ENCODE results near the gene SNAPC1. TPM values are rescaled to one million over a fixed set of nuclear protein-coding genes. Genes with fewer than 3 reads are reported as not detected.

SNAPC1 gene
- total RNA-seq, 1 experiment from 2014 or later: 18.4 TPM

GRCh38 chr14:61765225-61765943 is 3.2 kb downstream of the SNAPC1 start:
- no TSS peak for BruUV-seq (replicated peaks)
- no peak overlapping the region for H3K4me3 Mint-ChIP-seq (ENCODE audit: unreplicated experiment)
- CTCF ChIA-PET: interaction anchor here (0.7 to 1.8 kb wide), 4 partner anchors 15 to 301 kb away, joined by 3 to 5 read pairs (median 4); no protein-coding TSS in a partner anchor
- peaks cover 21% of the 10 kb centered on the region for H3K4me1 Mint-ChIP-seq (ENCODE audit: insufficient read depth, unreplicated experiment)
- intact Hi-C loops (cut with micrococcal nuclease): no loop called here
- peak overlapping the region; percentile 18 for H3K27ac Mint-ChIP-seq (ENCODE audit: low read depth, unreplicated experiment)
- TF ChIP-seq CTCF (IDR thresholded peaks at IDR 0.05; ENCODE audit: unreplicated experiment): no peak
- POLR2A ChIA-PET: interaction anchor here (1.2 to 6.8 kb wide), 3 partner anchors 15 to 303 kb away, joined by 3 to 158 read pairs (median 6); no protein-coding TSS in a partner anchor
- H3K36me3 Mint-ChIP-seq (ENCODE audit: insufficient read depth, unreplicated experiment): peaks cover 40% of the 10 kb centered on the region
- no peak for DNase-seq (ENCODE audit: unreplicated experiment)
- no peaks in the 10 kb centered on the region for H3K27me3 Mint-ChIP-seq (ENCODE audit: insufficient read depth, unreplicated experiment)
- H3K9me3 Mint-ChIP-seq (ENCODE audit: unreplicated experiment): no peaks in the 10 kb centered on the region

GRCh38 chr14:61766151-61766550 is 3.9 kb downstream of the SNAPC1 start:
- Mint-ChIP-seq H3K4me1 (ENCODE audit: insufficient read depth, unreplicated experiment) (peaks cover 21% of the 10 kb centered on the region), H3K27ac (ENCODE audit: low read depth, unreplicated experiment) (peak overlapping the region; percentile 18), H3K36me3 (ENCODE audit: insufficient read depth, unreplicated experiment) (peaks cover 48% of the 10 kb centered on the region), H3K4me3 (ENCODE audit: unreplicated experiment) (no peak overlapping the region), H3K27me3 (ENCODE audit: insufficient read depth, unreplicated experiment) (no peaks in the 10 kb centered on the region), H3K9me3 (ENCODE audit: unreplicated experiment) (no peaks in the 10 kb centered on the region)
- no peak for DNase-seq (ENCODE audit: unreplicated experiment)
- BruUV-seq (replicated peaks): no TSS peak
- CTCF ChIA-PET: interaction anchor here (1.8 kb wide), 1 partner anchor 291 kb away, joined by 4 read pairs; no protein-coding TSS in a partner anchor
- intact Hi-C loops (cut with micrococcal nuclease): no loop called here
- POLR2A ChIA-PET: interaction anchor here (6.8 kb wide), 1 partner anchor 16 kb away, joined by 158 read pairs; no protein-coding TSS in a partner anchor
- no peak for TF ChIP-seq CTCF (IDR thresholded peaks at IDR 0.05; ENCODE audit: unreplicated experiment)

- ChIA-PET CTCF (no interaction called here), POLR2A (no interaction called here)
- no TSS peak for BruUV-seq (replicated peaks)
- peaks cover 15% of the 10 kb centered on the region for H3K4me1 Mint-ChIP-seq (ENCODE audit: insufficient read depth, unreplicated experiment)
- H3K27ac Mint-ChIP-seq (ENCODE audit: low read depth, unreplicated experiment): no peak overlapping the region
- no peak for TF ChIP-seq CTCF (IDR thresholded peaks at IDR 0.05; ENCODE audit: unreplicated experiment)
- no peak overlapping the region for H3K4me3 Mint-ChIP-seq (ENCODE audit: unreplicated experiment)
- intact Hi-C loops (cut with micrococcal nuclease): no loop called here
- peaks cover 69% of the 10 kb centered on the region for H3K36me3 Mint-ChIP-seq (ENCODE audit: insufficient read depth, unreplicated experiment)
- no peaks in the 10 kb centered on the region for H3K27me3 Mint-ChIP-seq (ENCODE audit: insufficient read depth, unreplicated experiment)
- no peaks in the 10 kb centered on the region for H3K9me3 Mint-ChIP-seq (ENCODE audit: unreplicated experiment)
- no peak for DNase-seq (ENCODE audit: unreplicated experiment)
Measured at GRCh38 chr14:61768240-61768639, 6.0 kb downstream of the SNAPC1 start.

- Mint-ChIP-seq H3K4me1 (ENCODE audit: insufficient read depth, unreplicated experiment) (peaks cover 15% of the 10 kb centered on the region), H3K27me3 (ENCODE audit: insufficient read depth, unreplicated experiment) (no peaks in the 10 kb centered on the region), H3K4me3 (ENCODE audit: unreplicated experiment) (no peak overlapping the region), H3K36me3 (ENCODE audit: insufficient read depth, unreplicated experiment) (peaks cover 79% of the 10 kb centered on the region), H3K27ac (ENCODE audit: low read depth, unreplicated experiment) (no peak overlapping the region), H3K9me3 (ENCODE audit: unreplicated experiment) (no peaks in the 10 kb centered on the region)
- DNase-seq (ENCODE audit: unreplicated experiment): no peak
- no TSS peak for BruUV-seq (replicated peaks)
- intact Hi-C loops (cut with micrococcal nuclease): no loop called here
- no peak for TF ChIP-seq CTCF (IDR thresholded peaks at IDR 0.05; ENCODE audit: unreplicated experiment)
- CTCF ChIA-PET: interaction anchor here (0.7 kb wide), 1 partner anchor 68 kb away, joined by 3 read pairs; no protein-coding TSS in a partner anchor
- POLR2A ChIA-PET: no interaction called here
Measured at GRCh38 chr14:61769893-61770292, 7.7 kb downstream of the SNAPC1 start.
